Esophagus muscularis mucosa (tissue), 4 donors: ENCODE measurements around the gene LRP1. TPM values are rescaled to one million over a fixed set of nuclear protein-coding genes. Genes with fewer than 3 reads are reported as not detected.

Experiments
- DNase-seq: peaks from one replicate; pipeline ENCODE4 v3.0.0-alpha.2; 2017; ENCODE audit errors: extremely low spot score
- H3K27ac ChIP-seq, 4 donors: fragments of 200-600 bp; sonication (generic); replicated peaks in 1 of 4; 1 replicate in 3 of 4; 2 replicates in 1 of 4; pipeline ENCODE4 v1.5.1; 2016 to 2019; ENCODE audit warnings: mild to moderate bottlenecking in 1 of 4
- H3K27me3 ChIP-seq, 4 donors: fragments of 200-600 bp; sonication (generic); one replicate each; pipeline versions ENCODE4 v1.5.1 to v1.6.0; 2016 to 2019
- H3K36me3 ChIP-seq, 4 donors: fragments of 200-600 bp; sonication (generic); one replicate each; pipeline ENCODE4 v1.5.1; 2016 to 2019
- H3K4me1 ChIP-seq, 4 donors: fragments of 200-600 bp; sonication (generic); one replicate each; pipeline ENCODE4 v1.5.1; 2016 to 2019
- H3K4me3 ChIP-seq, 4 donors: fragments of 200-600 bp; sonication (generic); 1 replicate in 2 of 4; 2 replicates in 2 of 4; pipeline ENCODE4 v1.5.1; 2016 to 2019; ENCODE audit warnings: mild to moderate bottlenecking in 4 of 4, moderate library complexity in 1 of 4
- H3K9me3 ChIP-seq, 4 donors: fragments of 200-600 bp; sonication (generic); 1 replicate in 3 of 4; 2 replicates in 1 of 4; pipeline ENCODE4 v1.5.1; 2016 to 2019
- EP300 ChIP-seq: sonication (generic); formaldehyde crosslinking; IDR thresholded peaks from one replicate; pipeline ENCODE4 v1.6.1; 2017; ENCODE audit warnings: antibody characterized with exemption
- POLR2A ChIP-seq: fragments of 450-650 bp; IDR thresholded peaks from one replicate; pipeline ENCODE4 v1.6.1; 2017; ENCODE audit warnings: antibody characterized with exemption, moderate library complexity, mild to moderate bottlenecking, low read depth
- POLR2AphosphoS5 ChIP-seq, 2 donors: sonication (generic); formaldehyde crosslinking; IDR thresholded peaks; one replicate each; pipeline ENCODE4 v1.6.1; 2017; ENCODE audit warnings: antibody characterized with exemption in 2 of 2
- WGBS: methylation state at CpG from one replicate; pipeline ENCODE4 v1.1.5; 2018; 5-methylcytosine and 5-hydroxymethylcytosine counted together
- intact Hi-C: fragments of 100-400 bp; cut with DNase I; formaldehyde crosslinking; loops from one replicate; pipeline ENCODE4 v1.15.1; 2023
- total RNA-seq, 4 donors: library from RNA; depleted of rRNA; stranded (reverse); fragments of >200 nt; gene quantifications; one replicate each; pipeline versions ENCODE4 v1.1.0 to v1.2.1, GENCODE V29; 2016
- TF ChIP-seq, protein P1 (sequence below), 3 experiments: fragments of 200-600 bp in 2 of 3; fragments of 450-650 bp in 1 of 3; sonication (generic) in 2 of 3; IDR thresholded peaks; one replicate each; pipeline ENCODE4 v1.5.1; 2017 to 2019; ENCODE audit warnings: antibody characterized with exemption in 3 of 3, mild to moderate bottlenecking in 2 of 3, moderate library complexity in 1 of 3

The LRP1 gene
- total RNA-seq, 4 donors from 2014 or later, result 203 to 338 (median 250) TPM

DNA sequence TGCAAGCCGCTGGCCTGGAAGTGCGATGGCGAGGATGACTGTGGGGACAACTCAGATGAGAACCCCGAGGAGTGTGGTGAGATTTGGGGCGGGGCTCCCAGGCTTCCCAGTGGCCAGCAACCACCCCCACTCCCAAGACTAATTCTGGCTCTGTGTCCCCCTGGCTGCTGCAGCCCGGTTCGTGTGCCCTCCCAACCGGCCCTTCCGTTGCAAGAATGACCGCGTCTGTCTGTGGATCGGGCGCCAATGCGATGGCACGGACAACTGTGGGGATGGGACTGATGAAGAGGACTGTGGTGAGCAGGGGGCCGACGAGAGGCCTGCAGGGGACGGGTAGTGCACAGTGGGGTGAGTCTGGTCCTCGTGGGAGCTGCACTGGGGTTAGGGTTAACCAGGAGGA is 76.2 kb downstream of the LRP1 start:
- no peak for DNase-seq
- intact Hi-C loops, result no loop called here
- H3K9me3 ChIP-seq, result no peaks in the 10 kb centered on the region
- peaks cover 69 to 100% (median 89%) of the 10 kb centered on the region in 4 donors for H3K36me3 ChIP-seq
- H3K27ac ChIP-seq, result no peak overlapping the region
- no peak overlapping the region for H3K4me3 ChIP-seq
- peaks cover 0 to 16% (median 4%) of the 10 kb centered on the region in 4 donors for H3K4me1 ChIP-seq
- no peaks in the 10 kb centered on the region for H3K27me3 ChIP-seq
- WGBS, result 86% methylated on average over 19 of the region's 19 CpGs
- TF ChIP-seq POLR2A, result no peak

DNA sequence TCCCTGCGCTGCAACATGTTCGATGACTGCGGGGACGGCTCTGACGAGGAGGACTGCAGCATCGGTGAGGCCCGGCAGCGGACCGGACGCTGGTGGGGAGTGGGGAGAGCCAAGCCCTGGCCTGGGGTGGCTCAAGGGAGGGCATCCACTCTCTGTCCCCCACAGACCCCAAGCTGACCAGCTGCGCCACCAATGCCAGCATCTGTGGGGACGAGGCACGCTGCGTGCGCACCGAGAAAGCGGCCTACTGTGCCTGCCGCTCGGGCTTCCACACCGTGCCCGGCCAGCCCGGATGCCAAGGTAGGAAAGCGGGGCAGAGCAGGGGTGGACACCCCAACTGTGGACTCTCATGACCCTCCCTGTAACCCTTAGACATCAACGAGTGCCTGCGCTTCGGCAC is 76.9 kb downstream of the LRP1 start:
- intact Hi-C loops, result no loop called here
- Histone ChIP-seq H3K27ac (no peak overlapping the region), H3K4me1 (peaks cover 0 to 16% (median 4%) of the 10 kb centered on the region in 4 donors), H3K36me3 (peaks cover 67 to 100% (median 89%) of the 10 kb centered on the region in 4 donors), H3K4me3 (no peak overlapping the region), H3K9me3 (no peaks in the 10 kb centered on the region), H3K27me3 (no peaks in the 10 kb centered on the region)
- TF ChIP-seq POLR2AphosphoS5 (IDR thresholded peaks at IDR 0.05), result no peak
- no peak for TF ChIP-seq EP300
- TF ChIP-seq, protein P1, sequence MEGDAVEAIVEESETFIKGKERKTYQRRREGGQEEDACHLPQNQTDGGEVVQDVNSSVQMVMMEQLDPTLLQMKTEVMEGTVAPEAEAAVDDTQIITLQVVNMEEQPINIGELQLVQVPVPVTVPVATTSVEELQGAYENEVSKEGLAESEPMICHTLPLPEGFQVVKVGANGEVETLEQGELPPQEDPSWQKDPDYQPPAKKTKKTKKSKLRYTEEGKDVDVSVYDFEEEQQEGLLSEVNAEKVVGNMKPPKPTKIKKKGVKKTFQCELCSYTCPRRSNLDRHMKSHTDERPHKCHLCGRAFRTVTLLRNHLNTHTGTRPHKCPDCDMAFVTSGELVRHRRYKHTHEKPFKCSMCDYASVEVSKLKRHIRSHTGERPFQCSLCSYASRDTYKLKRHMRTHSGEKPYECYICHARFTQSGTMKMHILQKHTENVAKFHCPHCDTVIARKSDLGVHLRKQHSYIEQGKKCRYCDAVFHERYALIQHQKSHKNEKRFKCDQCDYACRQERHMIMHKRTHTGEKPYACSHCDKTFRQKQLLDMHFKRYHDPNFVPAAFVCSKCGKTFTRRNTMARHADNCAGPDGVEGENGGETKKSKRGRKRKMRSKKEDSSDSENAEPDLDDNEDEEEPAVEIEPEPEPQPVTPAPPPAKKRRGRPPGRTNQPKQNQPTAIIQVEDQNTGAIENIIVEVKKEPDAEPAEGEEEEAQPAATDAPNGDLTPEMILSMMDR (IDR thresholded peaks at IDR 0.05), result no peak
- no peak for TF ChIP-seq POLR2A
- WGBS, result 82% methylated on average over 2 of the region's 26 CpGs
- DNase-seq, result no peak

DNA sequence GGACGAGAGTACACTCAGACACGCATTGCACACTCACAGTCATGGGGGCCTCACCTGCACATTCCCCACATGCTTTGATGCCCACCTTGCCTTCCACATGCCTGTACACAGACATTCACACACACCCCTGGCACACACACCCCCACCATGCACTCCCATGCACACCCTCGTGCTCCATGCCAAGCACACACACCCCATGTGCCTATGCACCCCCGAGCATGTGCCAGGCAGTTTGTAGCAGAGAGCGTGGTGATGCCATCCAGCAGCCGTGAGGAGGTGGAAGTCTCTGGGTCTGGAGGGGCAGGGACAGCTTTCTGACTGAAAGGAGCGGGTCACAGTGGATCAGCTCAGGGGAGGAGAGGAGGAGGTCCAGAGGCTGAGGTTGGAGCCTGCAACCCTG is 77.6 kb downstream of the LRP1 start:
- no peak for TF ChIP-seq EP300
- no peak for TF ChIP-seq POLR2A
- TF ChIP-seq, protein P1 (IDR thresholded peaks at IDR 0.05), result no peak
- no peak for TF ChIP-seq POLR2AphosphoS5 (IDR thresholded peaks at IDR 0.05)
- 80% methylated on average over 5 of the region's 7 CpGs for WGBS
- Histone ChIP-seq H3K27me3 (no peaks in the 10 kb centered on the region), H3K4me3 (no peak overlapping the region), H3K4me1 (peaks cover 0 to 16% (median 4%) of the 10 kb centered on the region in 4 donors), H3K9me3 (no peaks in the 10 kb centered on the region), H3K36me3 (peaks cover 60 to 100% (median 88%) of the 10 kb centered on the region in 4 donors), H3K27ac (no peak overlapping the region)
- no peak for DNase-seq
- intact Hi-C loops, result no loop called here

DNA sequence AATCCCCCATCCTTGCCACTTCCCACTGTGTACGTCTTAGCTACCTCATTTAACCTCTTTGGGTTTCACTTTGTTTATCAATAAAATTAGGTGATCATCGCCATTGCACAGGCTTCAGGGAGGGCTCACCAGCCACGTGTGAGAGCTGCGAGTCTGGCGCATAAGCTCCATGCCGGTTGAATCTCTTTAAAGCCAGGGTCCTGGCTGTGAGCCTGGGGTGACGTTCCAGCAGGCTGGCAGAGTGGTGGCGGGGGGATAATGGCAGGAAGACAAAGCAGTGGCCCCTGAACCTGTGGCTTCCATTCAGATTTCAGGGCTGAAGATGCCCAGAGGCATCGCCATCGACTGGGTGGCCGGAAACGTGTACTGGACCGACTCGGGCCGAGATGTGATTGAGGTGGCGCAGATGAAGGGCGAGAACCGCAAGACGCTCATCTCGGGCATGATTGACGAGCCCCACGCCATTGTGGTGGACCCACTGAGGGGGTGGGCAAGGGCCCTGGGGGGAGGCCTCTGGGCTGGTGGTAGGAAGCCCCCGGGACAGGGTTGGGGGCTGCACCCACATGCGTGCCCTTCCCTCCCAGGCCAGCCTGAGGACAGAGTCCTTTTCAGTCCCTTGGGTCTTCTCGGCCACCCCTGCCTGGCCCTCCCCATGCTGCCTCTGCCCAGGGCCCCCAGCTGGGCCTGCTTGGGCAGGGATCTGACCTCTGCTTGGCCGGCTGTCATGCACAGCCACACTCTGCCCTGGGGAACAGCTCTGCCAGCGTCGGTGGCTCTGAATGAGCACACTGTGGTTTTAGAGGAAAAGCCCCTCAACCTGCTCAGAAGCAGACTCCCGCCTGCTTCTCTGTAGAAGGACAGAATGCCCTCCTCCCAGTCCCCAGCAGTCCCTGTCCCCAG is 79.7 kb downstream of the LRP1 start:
- intact Hi-C loops, result no loop called here

More for the DNA sequence above, 79.7 kb downstream of the LRP1 start:
- Histone ChIP-seq H3K36me3 (peaks cover 46 to 100% (median 86%) of the 10 kb centered on the region in 4 donors), H3K27me3 (no peaks in the 10 kb centered on the region), H3K4me1 (peaks cover 4 to 19% (median 10%) of the 10 kb centered on the region in 4 donors), H3K4me3 (no peak overlapping the region), H3K27ac (peak overlapping the region in 1 of 4 donors; percentile 5), H3K9me3 (no peaks in the 10 kb centered on the region)
- no peak for DNase-seq
- TF ChIP-seq POLR2A (no peak), POLR2AphosphoS5 (IDR thresholded peaks at IDR 0.05) (no peak), EP300 (no peak)
- TF ChIP-seq, protein P1 (IDR thresholded peaks at IDR 0.05), result no peak
- 83% methylated on average over 20 of the region's 29 CpGs for WGBS
